Activated naive CD8-positive, alpha-beta T cell treated with anti-CD3 and anti-CD28 coated beads, Interleukin-2, amount 50 U/mL, for 24 hours (primary cell): ENCODE measurements around the gene SPDEF.

Experiments
- ATAC-seq: fragments of 150-1000 bp; cut with Tn5 transposase; one replicate; pipeline ENCODE4 v1.10.0; 2021
- DNase-seq: peaks from one replicate; pipeline ENCODE4 v3.0.0; 2021
- H3K27ac Mint-ChIP-seq: one replicate; pipeline ENCODE4 v1.8.0; 2021; ENCODE audit warnings: mild to moderate bottlenecking, mixed read lengths
- H3K27me3 Mint-ChIP-seq: one replicate; pipeline ENCODE4 v1.8.0; 2021; ENCODE audit warnings: mixed read lengths
- H3K36me3 Mint-ChIP-seq: one replicate; pipeline ENCODE4 v1.8.0; 2021; ENCODE audit warnings: low read depth, mixed read lengths
- H3K4me1 Mint-ChIP-seq: one replicate; pipeline ENCODE4 v1.8.0; 2021; ENCODE audit warnings: mixed read lengths
- H3K4me3 Mint-ChIP-seq: one replicate; pipeline ENCODE4 v1.8.0; 2021; ENCODE audit warnings: mild to moderate bottlenecking, moderate library complexity, mixed read lengths
- H3K9me3 Mint-ChIP-seq: one replicate; pipeline ENCODE4 v1.8.0; 2021; ENCODE audit warnings: mixed read lengths

Gene SPDEF

GRCh38 chr6:34556031-34556471, at the start of gene SPDEF:
Gene SPDEF (minus strand): TSS chr6:34556329. CDS start chr6:34544455, 11,874 bp downstream.
- ATAC-seq (no peak), DNase-seq (no peak)
- Mint-ChIP-seq H3K9me3 (no peaks in the 10 kb centered on the region), H3K4me1 (peaks cover 1% of the 10 kb centered on the region), H3K27ac (no peak within 1 kb of the TSS), H3K4me3 (no peak within 1 kb of the TSS), H3K27me3 (peaks cover 2% of the 10 kb centered on the region), H3K36me3 (no peaks in the 10 kb centered on the region)

- ATAC-seq (no peak), DNase-seq (no peak)
- Mint-ChIP-seq H3K9me3 (no peaks in the 10 kb centered on the region), H3K4me1 (peaks cover 10% of the 10 kb centered on the region), H3K36me3 (peaks cover 6% of the 10 kb centered on the region), H3K27ac (no peak overlapping the region), H3K27me3 (no peaks in the 10 kb centered on the region), H3K4me3 (no peak overlapping the region)
Measured at GRCh38 chr6:34603707-34604106, 47.6 kb upstream of the SPDEF start.

- peaks cover 15% of the 10 kb centered on the region for H3K4me1 Mint-ChIP-seq
- no peak for ATAC-seq
- H3K36me3 Mint-ChIP-seq: peaks cover 6% of the 10 kb centered on the region
Measured at GRCh38 chr6:34602318-34603111, 46.4 kb upstream of the SPDEF start.

GRCh38 chr6:34601706-34602105, 45.6 kb upstream of the SPDEF start:
- peaks cover 6% of the 10 kb centered on the region for H3K36me3 Mint-ChIP-seq
- no peak overlapping the region for H3K4me3 Mint-ChIP-seq
- no peak overlapping the region for H3K27ac Mint-ChIP-seq
- no peaks in the 10 kb centered on the region for H3K27me3 Mint-ChIP-seq
- H3K4me1 Mint-ChIP-seq: peaks cover 15% of the 10 kb centered on the region
- DNase-seq: no peak
- no peaks in the 10 kb centered on the region for H3K9me3 Mint-ChIP-seq
- ATAC-seq: no peak

More at GRCh38 chr6:34602318-34603111, 46.4 kb upstream of the SPDEF start:
- H3K4me3 Mint-ChIP-seq: no peak overlapping the region
- no peaks in the 10 kb centered on the region for H3K27me3 Mint-ChIP-seq
- no peak overlapping the region for H3K27ac Mint-ChIP-seq
- H3K9me3 Mint-ChIP-seq: no peaks in the 10 kb centered on the region
- no peak for DNase-seq

GRCh38 chr6:34600796-34601195, 44.7 kb upstream of the SPDEF start:
- DNase-seq (no peak), ATAC-seq (no peak)
- Mint-ChIP-seq H3K4me3 (no peak overlapping the region), H3K27me3 (no peaks in the 10 kb centered on the region), H3K36me3 (peaks cover 3% of the 10 kb centered on the region), H3K27ac (no peak overlapping the region), H3K9me3 (no peaks in the 10 kb centered on the region), H3K4me1 (peaks cover 15% of the 10 kb centered on the region)

GRCh38 chr6:34600101-34600500, 44.0 kb upstream of the SPDEF start:
- Mint-ChIP-seq H3K4me3 (no peak overlapping the region), H3K4me1 (peaks cover 16% of the 10 kb centered on the region), H3K36me3 (no peaks in the 10 kb centered on the region), H3K27me3 (no peaks in the 10 kb centered on the region), H3K9me3 (no peaks in the 10 kb centered on the region), H3K27ac (no peak overlapping the region)
- ATAC-seq (no peak), DNase-seq (no peak)

- Mint-ChIP-seq H3K27me3 (no peaks in the 10 kb centered on the region), H3K36me3 (no peaks in the 10 kb centered on the region), H3K4me3 (no peak overlapping the region), H3K9me3 (no peaks in the 10 kb centered on the region), H3K4me1 (peaks cover 18% of the 10 kb centered on the region), H3K27ac (no peak overlapping the region)
- DNase-seq (no peak), ATAC-seq (no peak)
Measured at GRCh38 chr6:34598712-34599111, 42.6 kb upstream of the SPDEF start.

GRCh38 chr6:34597605-34598353, 41.6 kb upstream of the SPDEF start:
- Mint-ChIP-seq H3K4me1 (peaks cover 20% of the 10 kb centered on the region), H3K4me3 (no peak overlapping the region), H3K9me3 (no peaks in the 10 kb centered on the region), H3K27me3 (no peaks in the 10 kb centered on the region), H3K36me3 (no peaks in the 10 kb centered on the region), H3K27ac (no peak overlapping the region)
- no peak for DNase-seq
- ATAC-seq: no peak

GRCh38 chr6:34596798-34597197, 40.7 kb upstream of the SPDEF start:
- Mint-ChIP-seq H3K4me1 (peaks cover 24% of the 10 kb centered on the region), H3K27me3 (no peaks in the 10 kb centered on the region), H3K9me3 (no peaks in the 10 kb centered on the region), H3K4me3 (no peak overlapping the region), H3K36me3 (no peaks in the 10 kb centered on the region), H3K27ac (no peak overlapping the region)
- DNase-seq (no peak), ATAC-seq (no peak)

- no peak for DNase-seq
- no peaks in the 10 kb centered on the region for H3K36me3 Mint-ChIP-seq
- no peak for ATAC-seq
- no peak overlapping the region for H3K4me3 Mint-ChIP-seq
- no peaks in the 10 kb centered on the region for H3K27me3 Mint-ChIP-seq
- no peaks in the 10 kb centered on the region for H3K9me3 Mint-ChIP-seq
- peaks cover 26% of the 10 kb centered on the region for H3K4me1 Mint-ChIP-seq
- H3K27ac Mint-ChIP-seq: no peak overlapping the region
Measured at GRCh38 chr6:34595332-34596184, 39.4 kb upstream of the SPDEF start.

GRCh38 chr6:34593701-34594100, 37.6 kb upstream of the SPDEF start:
- no peak overlapping the region for H3K27ac Mint-ChIP-seq
- no peaks in the 10 kb centered on the region for H3K36me3 Mint-ChIP-seq
- no peaks in the 10 kb centered on the region for H3K27me3 Mint-ChIP-seq
- H3K9me3 Mint-ChIP-seq: no peaks in the 10 kb centered on the region
- H3K4me1 Mint-ChIP-seq: peaks cover 23% of the 10 kb centered on the region
- DNase-seq (no peak), ATAC-seq (no peak)
- no peak overlapping the region for H3K4me3 Mint-ChIP-seq

GRCh38 chr6:34592208-34592952, 36.3 kb upstream of the SPDEF start:
- no peaks in the 10 kb centered on the region for H3K9me3 Mint-ChIP-seq
- DNase-seq (peak; percentile 25), ATAC-seq (peak; percentile 93)
- no peaks in the 10 kb centered on the region for H3K27me3 Mint-ChIP-seq
- H3K4me1 Mint-ChIP-seq: peaks cover 18% of the 10 kb centered on the region
- H3K4me3 Mint-ChIP-seq: no peak overlapping the region
- H3K27ac Mint-ChIP-seq: no peak overlapping the region
- no peaks in the 10 kb centered on the region for H3K36me3 Mint-ChIP-seq

- no peak overlapping the region for H3K27ac Mint-ChIP-seq
- H3K4me1 Mint-ChIP-seq: peaks cover 15% of the 10 kb centered on the region
Measured at GRCh38 chr6:34589691-34590090, 33.6 kb upstream of the SPDEF start.

GRCh38 chr6:34589140-34589539, 33.0 kb upstream of the SPDEF start:
- no peak overlapping the region for H3K27ac Mint-ChIP-seq
- no peak for ATAC-seq
- no peaks in the 10 kb centered on the region for H3K27me3 Mint-ChIP-seq
- H3K4me1 Mint-ChIP-seq: peaks cover 15% of the 10 kb centered on the region
- no peak overlapping the region for H3K4me3 Mint-ChIP-seq
- no peaks in the 10 kb centered on the region for H3K36me3 Mint-ChIP-seq
- no peaks in the 10 kb centered on the region for H3K9me3 Mint-ChIP-seq
- no peak for DNase-seq

More at GRCh38 chr6:34589691-34590090, 33.6 kb upstream of the SPDEF start:
- H3K36me3 Mint-ChIP-seq: no peaks in the 10 kb centered on the region
- ATAC-seq (no peak), DNase-seq (no peak)
- no peaks in the 10 kb centered on the region for H3K9me3 Mint-ChIP-seq
- H3K27me3 Mint-ChIP-seq: no peaks in the 10 kb centered on the region
- H3K4me3 Mint-ChIP-seq: no peak overlapping the region
